H9 (cell line): ENCODE results near the gene RHOJ. TPM values are rescaled to one million over a fixed set of nuclear protein-coding genes. Genes with fewer than 3 reads are reported as not detected.

Source experiments
- DNase-seq: peaks from one replicate; pipeline ENCODE4 v3.0.0-alpha.2; 2017
- H2AFZ ChIP-seq: one replicate; pipeline ENCODE4 v1.6.1; 2013; ENCODE audit warnings: mild to moderate bottlenecking, low read length, control low read depth, moderate library complexity
- H2AK5ac ChIP-seq: 2 replicates; pipeline ENCODE4 v1.6.1; 2013; ENCODE audit warnings: low read length, control low read depth, mixed read lengths; ENCODE audit not compliant: insufficient read length
- H2BK120ac ChIP-seq: one replicate; pipeline ENCODE4 v1.6.1; 2013; ENCODE audit warnings: low read depth, mild to moderate bottlenecking, low read length, control low read depth, inconsistent platforms; ENCODE audit not compliant: poor library complexity, severe bottlenecking
- H2BK12ac ChIP-seq: 2 replicates; pipeline ENCODE4 v1.6.1; 2013; ENCODE audit warnings: low read length, control low read depth, mixed read lengths, low read depth; ENCODE audit not compliant: insufficient read length
- H2BK15ac ChIP-seq: 2 replicates; pipeline ENCODE4 v1.6.1; 2013; ENCODE audit warnings: low read depth, low read length, control low read depth
- H2BK20ac ChIP-seq: one replicate; pipeline ENCODE4 v1.6.1; 2013; ENCODE audit warnings: low read depth, mild to moderate bottlenecking, low read length, control low read depth, inconsistent platforms; ENCODE audit not compliant: poor library complexity, severe bottlenecking
- H2BK5ac ChIP-seq: 2 replicates; pipeline ENCODE4 v1.6.1; 2013; ENCODE audit warnings: low read length, control low read depth, mixed read lengths; ENCODE audit not compliant: insufficient read length
- H3K14ac ChIP-seq: 2 replicates; pipeline ENCODE4 v1.6.1; 2013; ENCODE audit warnings: low read length, control low read depth; ENCODE audit not compliant: insufficient read depth
- H3K18ac ChIP-seq: 2 replicates; pipeline ENCODE4 v1.6.1; 2013; ENCODE audit warnings: low read depth, mild to moderate bottlenecking, mixed read lengths, low read length, control low read depth; ENCODE audit not compliant: insufficient read length
- H3K23ac ChIP-seq: 2 replicates; pipeline ENCODE4 v1.6.1; 2013; ENCODE audit warnings: low read length, control low read depth, mixed read lengths, low read depth; ENCODE audit not compliant: insufficient read length
- H3K23me2 ChIP-seq: 2 replicates; pipeline ENCODE4 v1.6.1; 2013; ENCODE audit warnings: low read depth, mild to moderate bottlenecking, mixed read lengths, low read length, control low read depth; ENCODE audit not compliant: insufficient read length, poor library complexity, severe bottlenecking
- H3K27ac ChIP-seq: 2 replicates; pipeline ENCODE4 v1.5.1; 2013; ENCODE audit warnings: low read length, control low read depth, mixed read lengths, low read depth; ENCODE audit not compliant: insufficient read length
- H3K27me3 ChIP-seq: 2 replicates; pipeline ENCODE4 v1.6.1; 2013; ENCODE audit warnings: low read length, control low read depth, inconsistent platforms; ENCODE audit not compliant: insufficient read depth
- H3K4ac ChIP-seq: 2 replicates; pipeline ENCODE4 v1.6.1; 2013; ENCODE audit warnings: low read depth, mild to moderate bottlenecking, control low read depth, inconsistent platforms, low read length, moderate library complexity
- H3K4me1 ChIP-seq: 2 replicates; pipeline ENCODE4 v1.6.1; 2013; ENCODE audit warnings: low read length, control low read depth, inconsistent platforms; ENCODE audit not compliant: insufficient read depth
- H3K4me2 ChIP-seq: 2 replicates; pipeline ENCODE4 v1.6.1; 2013; ENCODE audit warnings: low read length, control low read depth, mixed read lengths; ENCODE audit not compliant: insufficient read length, insufficient read depth
- H3K56ac ChIP-seq: 2 replicates; pipeline ENCODE4 v1.6.1; 2013; ENCODE audit warnings: low read depth, mild to moderate bottlenecking, mixed read lengths, low read length, control low read depth; ENCODE audit not compliant: insufficient read length
- H3K79me1 ChIP-seq: 2 replicates; pipeline ENCODE4 v1.6.1; 2013; ENCODE audit warnings: low read depth, mild to moderate bottlenecking, moderate library complexity, low read length, control low read depth, inconsistent platforms; ENCODE audit not compliant: insufficient read depth, poor library complexity, severe bottlenecking
- H3K79me2 ChIP-seq: 2 replicates; pipeline ENCODE4 v1.6.1; 2013; ENCODE audit warnings: low read length, control low read depth, inconsistent platforms; ENCODE audit not compliant: insufficient read depth
- H3K9ac ChIP-seq: 2 replicates; pipeline ENCODE4 v1.6.1; 2013; ENCODE audit warnings: low read length, control low read depth, mixed read lengths; ENCODE audit not compliant: insufficient read length; ENCODE audit errors: extremely low read depth
- H3K9me3 ChIP-seq: one replicate; pipeline ENCODE4 v1.6.1; 2013; ENCODE audit warnings: low read depth, low read length, inconsistent platforms; ENCODE audit not compliant: control insufficient read depth
- H3T11ph ChIP-seq: one replicate; pipeline ENCODE4 v1.6.1; 2013; ENCODE audit warnings: mild to moderate bottlenecking, low read length, control low read depth, inconsistent platforms
- H4K20me1 ChIP-seq: one replicate; pipeline ENCODE4 v1.6.1; 2013; ENCODE audit not compliant: control insufficient read depth, insufficient read length, insufficient read depth
- H4K5ac ChIP-seq: 2 replicates; pipeline ENCODE4 v1.6.1; 2013; ENCODE audit warnings: low read depth, mild to moderate bottlenecking, mixed read lengths, low read length, control low read depth; ENCODE audit not compliant: insufficient read length
- H4K8ac ChIP-seq: replicated peaks from 2 replicates; pipeline ENCODE4 v1.6.1; 2013; ENCODE audit warnings: low read length, control low read depth, mixed read lengths, low read depth; ENCODE audit not compliant: insufficient read length
- H4K91ac ChIP-seq: 2 replicates; pipeline ENCODE4 v1.6.1; 2013; ENCODE audit warnings: low read depth, mild to moderate bottlenecking, moderate library complexity, mixed read lengths, low read length, control low read depth; ENCODE audit not compliant: insufficient read length
- H3K27ac Mint-ChIP-seq, 3 experiments: 2 replicates in 2 of 3; 3 replicates in 1 of 3; pipeline ENCODE4 v1.8.0; 2020 to 2021; ENCODE audit warnings: mixed read lengths in 3 of 3, mild to moderate bottlenecking in 1 of 3, moderate library complexity in 1 of 3
- H3K27me3 Mint-ChIP-seq: 2 replicates; pipeline ENCODE4 v1.8.0; 2021; ENCODE audit warnings: low read depth, mild to moderate bottlenecking, moderate library complexity, mixed read lengths
- H3K36me3 Mint-ChIP-seq, 3 experiments: 2 replicates in 2 of 3; 3 replicates in 1 of 3; pipeline ENCODE4 v1.8.0; 2020 to 2021; ENCODE audit warnings: low read depth in 3 of 3, mixed read lengths in 3 of 3; ENCODE audit not compliant: insufficient read depth in 1 of 3
- H3K4me1 Mint-ChIP-seq, 2 experiments: 2 replicates each; pipeline ENCODE4 v1.8.0; 2020; ENCODE audit warnings: mixed read lengths in 2 of 2
- H3K4me3 Mint-ChIP-seq, 2 experiments: 2 replicates in 1 of 2; 3 replicates in 1 of 2; pipeline ENCODE4 v1.8.0; 2020 to 2021; ENCODE audit warnings: mild to moderate bottlenecking in 2 of 2, mixed read lengths in 2 of 2, moderate library complexity in 1 of 2
- H3K9me3 Mint-ChIP-seq, 2 experiments: 2 replicates in 1 of 2; 3 replicates in 1 of 2; pipeline ENCODE4 v1.8.0; 2020; ENCODE audit warnings: mild to moderate bottlenecking in 2 of 2, mixed read lengths in 2 of 2, moderate library complexity in 1 of 2
- CTCF ChIP-seq: fragments of 200-600 bp; sonication (generic); conservative IDR thresholded peaks from 3 replicates; pipeline ENCODE4 v1.8.0; 2021; ENCODE audit warnings: antibody characterized with exemption, mild to moderate bottlenecking
- WGBS: extraction: QIAGEN DNeasy Blood & Tissue Kit; methylation state at CpG from one replicate; pipeline ENCODE4 v1.1.7; 2013; ENCODE audit warnings: missing lambda C conversion rate, low lambda C conversion rate, mixed read lengths; ENCODE audit not compliant: insufficient read length; ENCODE audit errors: extremely low coverage; 5-methylcytosine and 5-hydroxymethylcytosine counted together
- total RNA-seq: library from RNA; stranded (reverse); gene quantifications from 2 replicates; pipeline ENCODE4 v1.2.1, GENCODE V29; 2021

RHOJ gene
- total RNA-seq, 1 experiment from 2014 or later, result not detected

- WGBS, result no CpG with 5 or more reads among the region's 3 CpGs
- H3K9ac ChIP-seq, result no peak overlapping the region
- no peaks in the 10 kb centered on the region for H3K27me3 ChIP-seq
- no peaks in the 10 kb centered on the region for H3K9me3 ChIP-seq
- H3K4me3 Mint-ChIP-seq, result no peak overlapping the region
- no peak overlapping the region for H3K18ac ChIP-seq
- no peak overlapping the region for H4K8ac ChIP-seq
- H3K27me3 Mint-ChIP-seq, result no peaks in the 10 kb centered on the region
- H2BK20ac ChIP-seq, result no peak overlapping the region
- no peaks in the 10 kb centered on the region for H3K36me3 Mint-ChIP-seq
- H3K27ac Mint-ChIP-seq, result peak overlapping the region in 2 of 3 experiments; percentile 19 to 78; a peak in 4 of 7 replicates
- H2BK12ac ChIP-seq, result no peak overlapping the region
- no peak overlapping the region for H4K91ac ChIP-seq
- H2BK15ac ChIP-seq, result no peak overlapping the region
- H2BK120ac ChIP-seq, result no peak overlapping the region
- H3K4me2 ChIP-seq, result no peak overlapping the region
- no peak overlapping the region for H3K27ac ChIP-seq
- no peaks in the 10 kb centered on the region for H3K79me2 ChIP-seq
- H4K5ac ChIP-seq, result no peak overlapping the region
- H2AFZ ChIP-seq, result no peak overlapping the region
- H2AK5ac ChIP-seq, result no peak overlapping the region
- H3K23me2 ChIP-seq, result no peaks in the 10 kb centered on the region
- no peak overlapping the region for H3K14ac ChIP-seq
- no peaks in the 10 kb centered on the region for H3K79me1 ChIP-seq
- H3K56ac ChIP-seq, result no peak overlapping the region
- H2BK5ac ChIP-seq, result no peak overlapping the region
- H3K4me1 ChIP-seq, result no peaks in the 10 kb centered on the region; the same call in 1 of the 2 replicates
- no peak for DNase-seq
- H3K9me3 Mint-ChIP-seq, result no peaks in the 10 kb centered on the region
- peaks cover 4 to 8% of the 10 kb centered on the region in 2 experiments for H3K4me1 Mint-ChIP-seq
- no peak overlapping the region for H3T11ph ChIP-seq
- H3K4ac ChIP-seq, result no peak overlapping the region
- H4K20me1 ChIP-seq, result no peaks in the 10 kb centered on the region
- H3K23ac ChIP-seq, result no peak overlapping the region
- no peak for TF ChIP-seq CTCF
Measured at GRCh38 chr14:63220526-63220925, 16.3 kb downstream of the RHOJ start.
